Activated CD4-positive, CD25-positive, alpha-beta regulatory T cell (primary cell): Measurements from ENCODE around the gene SEC24D.

ENCODE experiments used
- DNase-seq, 4 experiments: peaks; one replicate each; lab custom pipeline; 2025; lab: John Stamatoyannopoulos, UW

The SEC24D gene

DNA sequence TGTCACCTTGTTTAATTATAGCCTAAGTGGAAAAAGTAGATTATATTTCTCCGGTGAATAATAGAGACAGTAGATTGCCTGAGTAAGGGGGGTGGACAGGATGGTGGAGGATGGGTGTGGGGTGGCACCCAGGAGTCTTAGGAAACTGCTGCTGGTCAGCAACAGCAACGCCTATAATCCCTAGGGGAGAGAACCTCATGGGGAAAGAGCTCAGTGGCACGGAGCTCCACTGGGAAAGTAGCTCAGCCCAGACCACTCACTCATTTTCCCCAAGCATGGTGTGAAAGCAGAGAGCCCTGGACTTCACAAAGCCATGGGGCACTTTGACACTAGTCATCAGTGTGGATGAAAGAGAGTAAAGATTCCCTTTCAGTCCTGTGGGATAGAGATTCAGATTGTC lies 119.6 kb downstream of the SEC24D start:
- DNase-seq = no peak

DNA sequence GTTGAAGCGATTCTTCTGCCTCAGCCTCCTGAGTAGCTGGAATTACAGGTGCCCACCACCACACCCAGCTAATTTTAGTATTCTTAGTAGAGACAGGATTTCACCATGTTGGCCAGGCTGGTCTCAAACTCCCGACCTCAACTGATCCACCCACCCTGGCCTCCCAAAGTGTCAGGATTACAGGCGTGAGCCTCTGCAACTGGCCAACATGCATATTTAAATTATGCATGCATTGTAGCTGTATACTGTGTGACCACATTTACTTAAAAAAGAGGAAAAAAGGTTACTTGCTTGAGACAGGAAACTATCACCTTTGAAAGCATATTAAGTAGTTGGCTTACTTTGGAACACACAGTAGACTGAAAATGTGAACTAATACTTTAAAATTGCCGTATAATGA lies 121.2 kb downstream of the SEC24D start:
- DNase-seq = no peak

DNA sequence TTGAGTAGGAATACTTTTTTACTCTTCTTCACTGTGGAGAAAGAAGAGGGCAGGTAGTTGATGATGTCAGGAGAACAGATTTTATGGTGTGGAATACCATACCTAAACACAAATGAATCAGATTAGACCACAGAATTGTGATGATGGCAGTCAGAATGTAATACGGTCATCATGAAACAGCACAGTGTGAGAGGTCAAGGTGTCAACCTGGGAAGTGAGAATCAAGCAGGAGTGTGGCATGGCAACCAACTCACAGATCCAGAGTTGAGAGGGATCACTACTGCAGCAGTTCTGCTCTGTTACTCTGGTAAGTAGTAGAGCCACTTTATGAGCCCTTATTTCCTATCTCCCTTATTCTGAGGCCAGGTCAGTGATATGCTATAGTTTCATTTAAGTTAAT lies 123.1 kb downstream of the SEC24D start:
- no peak for DNase-seq

DNA sequence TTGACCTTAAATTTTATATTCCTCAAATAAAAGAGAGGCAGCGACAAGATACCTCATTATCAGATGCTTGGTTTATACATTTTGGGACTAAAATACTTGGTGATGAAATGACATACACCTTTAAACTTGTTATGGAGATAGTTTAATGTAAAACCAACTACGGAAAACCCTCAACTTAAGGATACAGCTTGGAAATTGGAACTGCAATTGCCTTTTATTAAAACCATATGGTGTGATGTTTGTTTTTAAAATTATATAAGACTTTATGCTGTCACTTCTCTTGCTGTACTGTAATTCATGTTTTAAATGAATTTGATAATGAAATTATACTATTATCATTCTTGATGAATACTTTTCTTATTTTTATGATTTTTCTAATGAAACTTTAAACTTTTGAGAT lies 124.9 kb downstream of the SEC24D start:
- no peak for DNase-seq

DNA sequence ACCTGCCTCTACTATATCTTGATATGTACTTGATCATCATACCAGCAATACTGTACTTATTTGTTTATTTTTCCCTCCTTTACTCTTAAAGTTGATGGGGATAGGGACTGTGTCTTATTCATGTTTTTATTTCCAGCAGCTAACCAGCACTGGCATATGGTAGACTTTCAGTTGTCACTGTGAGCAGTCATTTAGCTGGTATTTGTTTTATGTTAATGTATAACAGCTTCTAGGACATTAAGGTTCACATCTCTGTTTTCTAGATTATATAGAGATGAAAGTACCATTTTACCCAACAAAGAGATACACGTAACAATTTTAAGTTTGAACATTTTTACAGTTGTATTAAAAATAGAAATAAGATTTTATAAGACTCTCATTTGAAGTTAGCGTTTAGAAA lies 132.8 kb downstream of the SEC24D start:
- DNase-seq = no peak

DNA sequence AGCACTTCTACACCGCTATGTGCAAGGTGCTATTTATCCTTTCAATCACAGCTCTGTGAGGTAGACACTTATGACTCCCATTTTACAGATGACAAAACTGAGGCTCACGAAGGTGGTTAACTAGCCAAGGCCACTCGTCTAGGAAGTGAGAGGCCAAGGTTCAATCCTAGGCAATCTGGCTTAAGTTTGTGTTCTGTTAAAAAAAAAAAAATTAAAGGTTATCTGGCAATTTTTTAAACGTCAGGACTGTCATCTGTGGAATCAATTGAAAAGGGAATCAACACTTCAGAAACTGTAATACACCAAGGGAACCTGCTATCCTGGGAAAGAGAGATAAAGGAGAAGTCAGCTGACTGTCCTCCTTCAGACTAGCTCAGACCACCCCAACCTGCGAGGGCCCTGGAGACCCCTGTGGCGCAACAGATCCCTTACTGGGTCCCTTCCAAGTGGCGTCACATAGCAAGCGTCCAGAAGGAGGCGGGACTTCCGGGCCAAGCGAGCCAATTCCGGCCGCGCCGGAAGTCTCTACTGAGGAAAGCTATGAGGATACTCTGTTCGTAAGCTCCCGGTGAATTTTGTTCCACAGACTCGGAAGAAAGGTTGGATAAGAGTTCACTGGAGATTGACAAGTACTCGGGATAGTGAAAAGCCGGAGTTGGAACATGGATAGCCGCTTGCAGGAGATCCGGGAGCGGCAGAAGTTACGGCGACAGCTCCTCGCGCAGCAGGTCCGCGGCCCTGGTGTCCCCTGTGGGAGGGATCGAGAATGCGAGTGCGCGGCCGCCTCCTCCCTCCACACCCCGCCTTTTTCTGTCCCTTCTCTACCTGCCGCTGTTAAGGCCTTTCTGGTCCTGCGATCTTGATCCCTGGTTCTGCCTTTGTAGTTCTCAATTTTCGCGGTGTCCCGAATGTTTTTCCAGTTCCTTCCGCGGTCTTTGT lies 150.8 kb downstream of the SEC24D start, which contains the start of gene METTL14:
TSS of gene METTL14 (plus strand) at position 520 of the 939 bp plus-strand sequence. CDS start at position 663, 143 bp downstream.
- DNase-seq = peak; percentile 69 to 76 (median 72)

DNA sequence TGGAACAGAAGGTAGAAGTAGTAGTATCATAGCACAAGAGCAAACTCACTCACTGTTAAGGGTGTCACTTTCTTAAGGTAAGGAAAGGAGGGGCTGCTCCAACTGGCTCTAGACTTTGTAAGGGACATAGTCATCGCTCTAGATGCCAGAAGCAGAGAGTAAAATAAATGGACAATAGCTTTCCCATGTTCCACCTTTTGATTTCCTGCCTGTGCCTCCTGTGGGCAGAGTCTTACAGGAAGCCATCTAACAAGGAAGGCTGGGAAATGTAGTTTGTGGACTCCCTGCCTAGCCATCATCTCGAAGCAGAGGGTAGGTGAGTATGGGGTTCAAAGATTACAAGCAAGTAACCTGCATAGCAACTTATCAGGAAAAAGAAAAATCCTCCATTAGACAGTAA lies 152.4 kb downstream of the SEC24D start:
- no peak for DNase-seq

DNA sequence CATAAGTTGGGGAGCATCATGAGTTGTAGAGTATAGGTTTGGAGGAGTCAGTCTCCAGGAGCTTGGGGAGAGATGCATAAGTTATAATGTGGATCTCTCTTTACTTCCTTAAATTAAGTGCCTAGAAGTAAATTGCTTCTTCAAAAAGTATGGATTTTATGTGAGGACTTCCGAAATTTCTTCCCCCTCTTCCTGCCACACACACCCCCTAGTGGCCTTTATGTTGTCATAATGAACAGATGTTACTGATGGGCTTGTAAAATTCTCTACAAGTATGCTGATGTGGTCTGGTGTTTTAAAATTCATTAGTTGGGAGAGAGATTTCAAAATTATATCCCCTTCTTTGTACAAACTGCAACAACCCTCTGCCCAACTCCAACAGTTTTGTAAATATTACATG lies 153.0 kb downstream of the SEC24D start:
- DNase-seq = no peak

DNA sequence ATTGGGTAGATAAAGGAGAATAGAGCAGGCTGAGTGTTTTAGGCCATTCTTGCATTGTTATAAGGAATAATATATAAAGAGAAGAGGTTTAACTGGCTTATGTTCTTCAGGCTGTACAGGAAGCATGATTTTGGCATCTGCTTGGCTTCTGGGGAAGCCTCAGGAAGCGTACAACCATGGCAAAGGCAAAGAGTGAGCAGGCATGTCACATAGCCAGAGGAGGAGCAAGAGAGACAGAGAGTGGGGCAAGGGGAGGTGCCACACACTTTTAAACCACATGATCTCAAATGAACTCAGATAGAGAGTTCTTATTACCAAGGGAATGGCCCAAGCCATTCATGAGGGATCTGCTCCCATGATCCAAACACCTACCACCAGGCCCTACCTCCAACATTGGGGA lies 155.1 kb downstream of the SEC24D start:
- DNase-seq = no peak

DNA sequence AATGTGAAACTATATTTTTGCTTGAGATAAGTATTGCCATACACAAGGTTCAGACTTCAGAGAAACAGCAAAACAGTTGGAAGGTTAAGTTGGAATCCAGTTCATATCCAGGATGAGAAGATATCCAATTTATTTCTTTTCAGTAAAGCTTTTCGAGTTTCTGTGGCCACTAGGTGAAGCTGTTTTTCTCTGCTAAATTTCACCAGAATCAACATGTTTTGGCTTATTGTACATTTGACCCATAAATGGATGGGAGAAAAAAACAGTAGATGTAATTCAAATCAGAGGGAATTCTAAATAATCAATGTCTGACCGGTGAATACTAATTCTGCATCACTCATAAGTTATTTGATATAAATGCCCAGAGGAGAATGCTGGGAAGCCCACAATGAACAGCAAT lies 159.8 kb downstream of the SEC24D start:
- no peak for DNase-seq
